ENCODE measurements around the gene AIMP1.
"Not testable (repeated sequence)": the region's sequence is repeated elsewhere in the genome, so short reads cannot be mapped to it uniquely, and the experiment has no call there.

Gene AIMP1

GRCh38 chr4:106315476-106315967 lies 828 bp upstream of the AIMP1 start:
- no peak for TF ChIP-seq CTCF (IDR thresholded peaks at IDR 0.05; ENCODE audit: low read depth, low read length)
- Histone ChIP-seq H3K4me1 (no peaks in the 10 kb centered on the region), H3K36me3 (no peaks in the 10 kb centered on the region), H3K27me3 (no peaks in the 10 kb centered on the region), H3K9me3 (no peaks in the 10 kb centered on the region), H3K4me3 (ENCODE audit: low read depth, low read length) (peak overlapping the region; percentile 94)
- no peak for DNase-seq

- DNase-seq, result no peak
- no peaks in the 10 kb centered on the region for H3K4me1 ChIP-seq
- H3K9me3 ChIP-seq, result no peaks in the 10 kb centered on the region
- no peaks in the 10 kb centered on the region for H3K36me3 ChIP-seq
- peak overlapping the region; percentile 94 for H3K4me3 ChIP-seq (ENCODE audit: low read depth, low read length)
- TF ChIP-seq CTCF (IDR thresholded peaks at IDR 0.05; ENCODE audit: low read depth, low read length), result no peak
- H3K27me3 ChIP-seq, result no peaks in the 10 kb centered on the region
These were observed 541 bp downstream of the AIMP1 start for GRCh38 chr4:106316773-106317409.

GRCh38 chr4:106317815-106318214 lies 1.5 kb downstream of the AIMP1 start:
- Histone ChIP-seq H3K36me3 (no peaks in the 10 kb centered on the region), H3K4me1 (no peaks in the 10 kb centered on the region), H3K4me3 (ENCODE audit: low read depth, low read length) (peak overlapping the region; percentile 94), H3K9me3 (no peaks in the 10 kb centered on the region), H3K27me3 (no peaks in the 10 kb centered on the region)
- DNase-seq, result no peak
- TF ChIP-seq CTCF (IDR thresholded peaks at IDR 0.05; ENCODE audit: low read depth, low read length), result no peak

GRCh38 chr4:106318511-106318910 lies 2.2 kb downstream of the AIMP1 start:
- Histone ChIP-seq H3K27me3 (no peaks in the 10 kb centered on the region), H3K9me3 (no peaks in the 10 kb centered on the region), H3K36me3 (no peaks in the 10 kb centered on the region), H3K4me3 (ENCODE audit: low read depth, low read length) (no peak overlapping the region), H3K4me1 (no peaks in the 10 kb centered on the region)
- TF ChIP-seq CTCF (IDR thresholded peaks at IDR 0.05; ENCODE audit: low read depth, low read length), result no peak
- no peak for DNase-seq

GRCh38 chr4:106320235-106320634 lies 3.9 kb downstream of the AIMP1 start:
- no peaks in the 10 kb centered on the region for H3K9me3 ChIP-seq
- H3K27me3 ChIP-seq, result no peaks in the 10 kb centered on the region
- no peaks in the 10 kb centered on the region for H3K4me1 ChIP-seq
- no peak for DNase-seq
- TF ChIP-seq CTCF (IDR thresholded peaks at IDR 0.05; ENCODE audit: low read depth, low read length), result no peak
- no peak overlapping the region for H3K4me3 ChIP-seq (ENCODE audit: low read depth, low read length)
- no peaks in the 10 kb centered on the region for H3K36me3 ChIP-seq

- H3K36me3 ChIP-seq; DNase-seq; H3K4me3 ChIP-seq (ENCODE audit: low read depth, low read length); H3K4me1 ChIP-seq; H3K27me3 ChIP-seq; H3K9me3 ChIP-seq: not testable (repeated sequence)
These were observed 4.8 kb downstream of the AIMP1 start for GRCh38 chr4:106321168-106321567.

GRCh38 chr4:106321814-106322213 lies 5.5 kb downstream of the AIMP1 start:
- H3K36me3 ChIP-seq; H3K9me3 ChIP-seq; DNase-seq; H3K4me3 ChIP-seq (ENCODE audit: low read depth, low read length); H3K27me3 ChIP-seq; H3K4me1 ChIP-seq: not testable (repeated sequence)

Data from BE2C (cell line).